Stomach (tissue), 4 donors: ENCODE results near the gene CCDC192.

Source experiments
- CTCF ChIP-seq, 7 experiments: fragments of 450-650 bp in 4 of 7; fragments of 200-600 bp in 3 of 7; sonication (generic) in 3 of 7; IDR thresholded peaks; one replicate each; pipeline ENCODE4 v1.5.1; 2016 to 2019; ENCODE audit warnings: antibody characterized with exemption in 7 of 7, control low read depth in 2 of 7, mild to moderate bottlenecking in 1 of 7
- EP300 ChIP-seq: sonication (generic); formaldehyde crosslinking; IDR thresholded peaks from one replicate; pipeline ENCODE4 v1.6.1; 2017; ENCODE audit warnings: antibody characterized with exemption
- POLR2A ChIP-seq, 4 donors: fragments of 450-650 bp; IDR thresholded peaks; one replicate each; pipeline ENCODE4 v1.6.1; 2016; ENCODE audit warnings: antibody characterized with exemption in 4 of 4, control low read depth in 2 of 4, mild to moderate bottlenecking in 1 of 4, moderate library complexity in 1 of 4

GRCh38 chr5:127830829-127831598, 127.8 kb downstream of the CCDC192 start:
- no peak for TF ChIP-seq CTCF (IDR thresholded peaks at IDR 0.05)
- no peak for TF ChIP-seq POLR2A (IDR thresholded peaks at IDR 0.05)
- TF ChIP-seq EP300 = no peak
